Measurements from ENCODE around the gene TRAM2.
"Not testable (repeated sequence)": the region's sequence is repeated elsewhere in the genome, so short reads cannot be mapped to it uniquely, and the experiment has no call there.

TRAM2 gene

GRCh38 chr6:52494298-52495072 is 82.4 kb downstream of the TRAM2 start:
- H3K27ac ChIP-seq (ENCODE audit: low read depth, low read length): no peak overlapping the region
- H3K4me3 ChIP-seq (ENCODE audit: low read length): no peak overlapping the region
- peaks cover 11% of the 10 kb centered on the region for H3K4me1 ChIP-seq (ENCODE audit: control insufficient read depth, insufficient read depth, low read length)
- H3K36me3 ChIP-seq (ENCODE audit: control insufficient read depth, insufficient read depth, low read length): no peaks in the 10 kb centered on the region
- no peak overlapping the region for H3K9ac ChIP-seq (ENCODE audit: low read length)
- no peaks in the 10 kb centered on the region for H3K27me3 ChIP-seq (ENCODE audit: control insufficient read depth, insufficient read depth, low read length)

- H3K9ac ChIP-seq (ENCODE audit: low read length): no peak overlapping the region
- peaks cover 6% of the 10 kb centered on the region for H3K4me1 ChIP-seq (ENCODE audit: control insufficient read depth, insufficient read depth, low read length)
- no peaks in the 10 kb centered on the region for H3K36me3 ChIP-seq (ENCODE audit: control insufficient read depth, insufficient read depth, low read length)
- no peaks in the 10 kb centered on the region for H3K27me3 ChIP-seq (ENCODE audit: control insufficient read depth, insufficient read depth, low read length)
- no peak overlapping the region for H3K27ac ChIP-seq (ENCODE audit: low read depth, low read length)
- no peak overlapping the region for H3K4me3 ChIP-seq (ENCODE audit: low read length)
These were observed 83.2 kb downstream of the TRAM2 start for GRCh38 chr6:52493669-52494068.

GRCh38 chr6:52491203-52492069 is 85.4 kb downstream of the TRAM2 start:
- H3K27ac ChIP-seq (ENCODE audit: low read depth, low read length): no peak overlapping the region
- H3K36me3 ChIP-seq (ENCODE audit: control insufficient read depth, insufficient read depth, low read length): no peaks in the 10 kb centered on the region
- H3K27me3 ChIP-seq (ENCODE audit: control insufficient read depth, insufficient read depth, low read length): no peaks in the 10 kb centered on the region
- no peak overlapping the region for H3K9ac ChIP-seq (ENCODE audit: low read length)
- H3K4me1 ChIP-seq (ENCODE audit: control insufficient read depth, insufficient read depth, low read length): no peaks in the 10 kb centered on the region
- H3K4me3 ChIP-seq (ENCODE audit: low read length): no peak overlapping the region

DNA sequence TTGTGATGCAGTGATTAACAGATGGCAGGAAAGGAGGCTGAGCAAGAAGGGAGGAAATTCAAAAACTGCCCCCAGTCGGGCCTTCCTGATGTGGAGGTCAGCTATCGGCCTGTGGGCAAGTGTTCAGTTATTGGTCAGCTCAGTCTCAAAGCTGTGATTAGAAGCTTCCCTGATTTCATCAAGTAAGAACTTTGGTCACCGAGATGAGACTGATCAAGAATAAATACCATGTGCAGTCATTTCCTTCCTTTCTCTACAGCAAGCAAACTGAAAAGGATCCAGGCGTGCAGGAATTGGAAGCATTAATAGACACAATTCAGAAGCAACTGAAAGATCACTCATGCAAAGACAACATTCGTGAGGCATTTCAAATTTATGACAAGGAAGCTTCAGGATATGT is 87.0 kb downstream of the TRAM2 start:
- no peaks in the 10 kb centered on the region for H3K27me3 ChIP-seq (ENCODE audit: control insufficient read depth, insufficient read depth, low read length)
- no peak overlapping the region for H3K4me3 ChIP-seq (ENCODE audit: low read length)
- H3K36me3 ChIP-seq (ENCODE audit: control insufficient read depth, insufficient read depth, low read length): no peaks in the 10 kb centered on the region
- H3K27ac ChIP-seq (ENCODE audit: low read depth, low read length): no peak overlapping the region
- no peak overlapping the region for H3K9ac ChIP-seq (ENCODE audit: low read length)
- no peaks in the 10 kb centered on the region for H3K4me1 ChIP-seq (ENCODE audit: control insufficient read depth, insufficient read depth, low read length)

DNA sequence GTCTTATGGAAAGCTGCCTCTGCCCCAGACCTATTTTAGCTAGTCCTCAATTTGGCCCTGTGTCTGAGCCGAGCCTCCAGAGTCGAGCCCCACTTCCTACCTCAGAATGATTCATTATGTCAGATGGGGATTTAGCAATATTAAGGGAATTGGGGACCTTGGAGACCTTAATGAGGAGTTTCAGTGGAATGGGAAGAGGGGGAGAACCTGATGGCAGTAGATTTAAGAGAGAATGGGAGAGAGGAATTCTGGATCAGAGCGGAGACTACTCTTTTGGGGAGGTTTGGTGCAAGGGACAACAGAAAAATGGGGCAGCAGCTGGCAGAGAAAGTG is 93.2 kb downstream of the TRAM2 start:
- H3K4me1 ChIP-seq (ENCODE audit: control insufficient read depth, insufficient read depth, low read length): no peaks in the 10 kb centered on the region
- no peak overlapping the region for H3K4me3 ChIP-seq (ENCODE audit: low read length)
- no peaks in the 10 kb centered on the region for H3K27me3 ChIP-seq (ENCODE audit: control insufficient read depth, insufficient read depth, low read length)
- no peak overlapping the region for H3K9ac ChIP-seq (ENCODE audit: low read length)
- no peaks in the 10 kb centered on the region for H3K36me3 ChIP-seq (ENCODE audit: control insufficient read depth, insufficient read depth, low read length)
- no peak overlapping the region for H3K27ac ChIP-seq (ENCODE audit: low read depth, low read length)

DNA sequence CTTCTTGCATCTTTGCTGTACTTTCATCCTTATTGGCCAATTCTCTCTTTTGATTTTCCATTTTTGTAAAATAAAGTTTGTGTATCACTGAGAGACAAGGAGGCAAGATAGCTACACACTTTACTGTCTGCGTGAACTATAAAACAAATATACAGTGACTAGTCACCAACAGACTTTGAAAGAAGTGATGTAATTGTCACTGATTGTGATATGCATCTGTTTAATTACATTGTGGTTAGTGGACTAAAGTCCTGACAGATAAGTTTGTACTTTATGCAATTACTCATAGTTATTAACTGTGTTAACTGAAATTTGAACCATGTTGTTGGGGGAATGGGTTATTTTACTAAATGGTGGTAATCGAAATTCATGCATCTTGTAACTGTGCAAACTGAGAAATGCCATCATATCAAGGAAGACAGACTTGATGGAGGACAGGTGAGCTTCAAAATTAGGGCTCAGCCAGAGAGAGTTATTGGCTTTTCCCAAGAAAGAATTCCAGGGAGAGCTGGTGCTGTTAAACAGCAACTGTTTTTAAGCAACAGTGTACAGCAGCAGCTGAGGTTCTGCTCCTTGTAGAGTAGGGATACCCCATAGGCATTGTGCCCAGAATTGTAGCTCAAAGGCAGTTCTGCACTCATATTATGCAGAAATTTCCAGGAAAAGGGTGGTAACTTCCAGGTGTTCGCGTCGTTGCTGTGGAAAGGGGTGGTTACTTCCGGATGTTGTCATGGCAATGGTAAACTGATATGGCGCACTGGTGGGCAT is 93.8 kb downstream of the TRAM2 start:
- no peak overlapping the region for H3K9ac ChIP-seq (ENCODE audit: low read length)
- no peaks in the 10 kb centered on the region for H3K27me3 ChIP-seq (ENCODE audit: control insufficient read depth, insufficient read depth, low read length)
- H3K4me1 ChIP-seq (ENCODE audit: control insufficient read depth, insufficient read depth, low read length): no peaks in the 10 kb centered on the region
- H3K36me3 ChIP-seq (ENCODE audit: control insufficient read depth, insufficient read depth, low read length): no peaks in the 10 kb centered on the region
- H3K4me3 ChIP-seq (ENCODE audit: low read length): no peak overlapping the region
- no peak overlapping the region for H3K27ac ChIP-seq (ENCODE audit: low read depth, low read length)

- Histone ChIP-seq H3K9ac (ENCODE audit: low read length) (no peak overlapping the region), H3K27me3 (ENCODE audit: control insufficient read depth, insufficient read depth, low read length) (no peaks in the 10 kb centered on the region), H3K36me3 (ENCODE audit: control insufficient read depth, insufficient read depth, low read length) (no peaks in the 10 kb centered on the region), H3K4me3 (ENCODE audit: low read length) (no peak overlapping the region), H3K4me1 (ENCODE audit: control insufficient read depth, insufficient read depth, low read length) (no peaks in the 10 kb centered on the region), H3K27ac (ENCODE audit: low read depth, low read length) (no peak overlapping the region)
These were observed 101.6 kb downstream of the TRAM2 start for GRCh38 chr6:52475307-52475706.

GRCh38 chr6:52474173-52474572 is 102.7 kb downstream of the TRAM2 start:
- Histone ChIP-seq H3K4me3 (ENCODE audit: low read length) (no peak overlapping the region), H3K36me3 (ENCODE audit: control insufficient read depth, insufficient read depth, low read length) (no peaks in the 10 kb centered on the region), H3K27me3 (ENCODE audit: control insufficient read depth, insufficient read depth, low read length) (no peaks in the 10 kb centered on the region), H3K4me1 (ENCODE audit: control insufficient read depth, insufficient read depth, low read length) (no peaks in the 10 kb centered on the region), H3K9ac (ENCODE audit: low read length) (no peak overlapping the region), H3K27ac (ENCODE audit: low read depth, low read length) (no peak overlapping the region)

DNA sequence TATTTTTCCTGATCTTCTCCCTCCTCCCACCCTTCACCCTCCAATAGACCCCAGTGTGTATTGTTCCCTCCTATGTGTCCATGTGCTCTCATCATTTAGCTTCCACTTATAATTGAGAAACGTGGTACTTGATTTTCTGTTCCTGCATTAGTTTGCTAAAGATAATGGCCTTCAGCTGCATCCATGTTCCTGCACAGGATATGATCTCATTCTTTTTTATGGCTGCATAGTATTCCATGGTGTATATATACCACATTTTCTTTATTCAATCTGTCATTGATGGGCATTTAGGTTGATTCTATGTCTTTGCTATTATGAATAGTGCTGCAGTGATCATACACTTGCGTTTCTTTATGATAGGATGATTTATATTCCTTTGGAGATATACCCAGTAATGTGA is 115.7 kb downstream of the TRAM2 start:
- not testable (repeated sequence) for H3K4me1 ChIP-seq (ENCODE audit: control insufficient read depth, insufficient read depth, low read length); H3K27ac ChIP-seq (ENCODE audit: low read depth, low read length); H3K27me3 ChIP-seq (ENCODE audit: control insufficient read depth, insufficient read depth, low read length); H3K4me3 ChIP-seq (ENCODE audit: low read length); H3K36me3 ChIP-seq (ENCODE audit: control insufficient read depth, insufficient read depth, low read length); H3K9ac ChIP-seq (ENCODE audit: low read length)

- Histone ChIP-seq H3K27ac (ENCODE audit: low read depth, low read length) (no peak overlapping the region), H3K4me1 (ENCODE audit: control insufficient read depth, insufficient read depth, low read length) (no peaks in the 10 kb centered on the region), H3K9ac (ENCODE audit: low read length) (no peak overlapping the region), H3K27me3 (ENCODE audit: control insufficient read depth, insufficient read depth, low read length) (no peaks in the 10 kb centered on the region), H3K4me3 (ENCODE audit: low read length) (no peak overlapping the region), H3K36me3 (ENCODE audit: control insufficient read depth, insufficient read depth, low read length) (no peaks in the 10 kb centered on the region)
These were observed 119.8 kb downstream of the TRAM2 start for GRCh38 chr6:52457096-52457495.

DNA sequence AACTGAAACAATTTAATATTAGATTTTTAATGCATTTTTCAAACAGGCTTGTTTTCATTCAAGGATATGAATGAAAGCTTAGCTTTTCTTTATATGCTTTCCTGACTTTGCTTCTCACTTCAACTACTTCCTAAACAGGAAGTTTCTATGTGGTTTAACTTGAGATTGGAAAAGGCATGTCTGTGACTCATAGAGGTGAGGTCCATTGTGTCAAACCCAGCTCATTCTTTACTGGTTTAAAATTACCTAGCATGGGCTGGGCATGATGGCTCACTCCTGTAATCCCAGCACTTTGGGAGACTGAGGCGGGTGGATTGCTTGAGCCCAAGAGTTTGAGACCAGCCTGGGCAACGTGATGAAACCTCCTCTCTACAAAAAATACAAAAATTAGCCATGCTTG is 122.3 kb downstream of the TRAM2 start:
- H3K27ac ChIP-seq (ENCODE audit: low read depth, low read length): no peak overlapping the region
- H3K9ac ChIP-seq (ENCODE audit: low read length): no peak overlapping the region
- H3K4me3 ChIP-seq (ENCODE audit: low read length): no peak overlapping the region
- no peaks in the 10 kb centered on the region for H3K36me3 ChIP-seq (ENCODE audit: control insufficient read depth, insufficient read depth, low read length)
- no peaks in the 10 kb centered on the region for H3K4me1 ChIP-seq (ENCODE audit: control insufficient read depth, insufficient read depth, low read length)
- no peaks in the 10 kb centered on the region for H3K27me3 ChIP-seq (ENCODE audit: control insufficient read depth, insufficient read depth, low read length)

Measured in rectal smooth muscle tissue (tissue), 1 donor.